GM21576 (cell line): ENCODE data around the gene MDM1.

ENCODE experiments used
- ATAC-seq: cut with Tn5 transposase; IDR thresholded peaks from one replicate; pipeline ENCODE4 v1.9.1; 2021; ENCODE audit warnings: mild to moderate bottlenecking, moderate library complexity; ENCODE audit not compliant: unreplicated experiment

MDM1 gene

DNA sequence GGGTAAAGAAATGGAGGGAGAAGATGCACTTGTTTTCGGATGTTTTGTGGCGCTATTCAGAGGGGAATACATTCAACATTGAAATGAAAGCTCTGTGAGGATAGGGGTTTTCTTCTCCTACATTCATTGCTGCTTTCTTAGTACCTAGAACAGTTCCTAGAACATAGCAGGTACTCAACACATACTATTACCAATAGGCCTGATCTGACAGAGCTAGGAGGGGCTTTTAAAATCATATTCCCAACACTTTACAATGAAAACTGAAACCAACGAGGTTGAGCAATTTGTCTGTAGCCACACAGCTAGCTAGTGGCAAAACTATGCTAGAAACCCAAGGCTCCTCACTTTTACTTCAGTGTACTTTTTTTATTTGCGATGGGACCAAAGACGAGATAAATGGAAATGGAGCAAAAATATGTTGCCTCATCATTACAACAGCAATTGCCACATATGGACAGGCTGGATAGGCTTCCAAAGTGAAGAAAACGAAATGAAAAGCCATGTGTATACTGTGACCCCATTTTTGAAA, 55.7 kb downstream of the MDM1 start:
- ATAC-seq = no peak

DNA sequence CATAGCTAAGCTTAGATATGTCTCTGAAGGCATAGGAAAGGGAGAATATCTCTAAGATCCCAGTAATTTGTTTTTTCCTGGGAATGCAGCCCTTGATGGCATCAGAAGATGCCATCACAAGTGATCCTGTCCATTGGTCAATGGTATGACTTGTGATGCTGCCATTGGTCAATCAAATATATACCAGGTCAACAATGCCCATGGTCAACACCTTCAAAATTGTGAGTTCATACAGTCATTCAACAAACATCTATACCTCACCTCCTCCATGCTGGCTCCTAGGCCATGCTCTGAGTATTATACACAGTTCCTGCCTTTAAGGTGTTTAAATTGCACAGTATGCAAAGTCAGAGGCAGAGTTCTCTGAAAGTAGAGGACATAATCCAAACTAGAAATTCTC, 59.4 kb downstream of the MDM1 start:
- no peak for ATAC-seq

DNA sequence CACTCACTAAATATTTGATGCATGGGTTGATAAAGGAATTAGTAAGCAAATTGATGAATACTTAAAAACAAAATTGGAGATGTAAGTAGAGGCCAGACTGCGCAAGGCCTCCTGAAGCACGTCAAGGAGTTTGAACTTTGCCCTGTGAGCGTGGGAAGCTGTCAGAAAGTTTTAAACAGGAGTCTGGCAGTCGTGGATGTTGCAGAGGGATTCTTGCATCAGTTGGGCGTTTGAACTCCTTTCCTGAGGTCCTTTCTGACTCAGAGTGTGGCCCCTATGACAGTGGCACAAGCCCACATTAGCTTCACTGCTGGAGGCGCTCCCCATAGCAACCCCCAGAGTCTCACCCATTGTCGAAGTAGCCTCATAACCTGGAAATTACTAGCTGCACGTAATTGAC, 60.8 kb downstream of the MDM1 start:
- no peak for ATAC-seq

DNA sequence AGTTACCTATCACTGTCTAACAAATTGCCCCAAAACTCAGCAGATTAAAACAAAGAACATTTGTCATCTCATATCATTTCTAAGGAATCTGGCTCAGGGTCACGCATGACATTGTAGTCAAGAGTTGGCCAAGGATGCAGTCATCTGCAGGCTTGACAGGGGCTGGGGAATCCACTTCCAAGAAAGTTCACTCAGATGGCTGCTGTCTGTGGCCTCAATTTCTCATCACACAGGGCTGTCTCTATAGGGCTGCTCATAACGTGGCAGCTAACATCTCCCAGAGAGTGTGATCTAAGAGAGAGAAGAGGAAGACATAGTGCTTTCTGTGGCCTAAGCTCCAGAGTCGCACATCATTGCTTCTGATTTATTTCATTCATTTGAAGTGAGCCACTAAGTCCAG, 61.8 kb downstream of the MDM1 start:
- ATAC-seq = no peak

DNA sequence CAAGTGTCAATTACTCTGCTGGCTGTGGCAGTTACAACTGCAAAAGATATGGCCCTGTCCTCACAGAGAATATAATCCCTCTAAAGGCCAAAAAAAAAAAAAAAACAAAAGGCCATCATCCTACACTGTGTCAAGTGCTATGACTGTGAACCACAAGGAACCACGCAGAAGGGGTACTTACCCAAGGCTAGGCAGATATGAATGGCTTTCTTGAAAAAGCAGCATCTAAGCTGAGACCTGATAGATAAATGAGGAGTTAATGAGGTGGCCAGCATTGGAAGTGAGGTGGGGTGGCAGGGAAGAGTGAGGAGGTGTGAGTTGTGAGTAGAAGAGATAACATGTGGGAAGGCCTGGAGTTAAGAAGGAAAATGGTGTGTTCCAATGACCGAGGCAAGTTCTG, 62.4 kb downstream of the MDM1 start:
- no peak for ATAC-seq

DNA sequence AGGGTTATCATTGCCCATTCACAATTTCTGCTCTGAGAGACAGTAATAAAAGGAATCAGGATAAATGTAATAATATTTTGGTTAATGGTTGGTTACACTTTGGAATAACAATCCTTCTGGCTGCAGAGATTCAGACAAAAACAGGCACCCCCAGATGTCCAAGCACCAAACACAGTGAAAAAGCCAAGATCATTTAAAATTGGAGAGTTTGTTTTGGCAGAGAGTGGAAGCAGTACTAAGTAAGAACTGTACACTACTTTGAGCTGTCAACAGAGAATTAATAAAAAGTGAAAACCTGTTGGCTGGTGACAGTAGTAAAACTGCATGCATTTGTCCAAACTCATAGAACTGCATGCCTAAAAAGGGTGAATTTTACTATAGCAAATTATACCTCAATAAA, 63.2 kb downstream of the MDM1 start:
- ATAC-seq = no peak

DNA sequence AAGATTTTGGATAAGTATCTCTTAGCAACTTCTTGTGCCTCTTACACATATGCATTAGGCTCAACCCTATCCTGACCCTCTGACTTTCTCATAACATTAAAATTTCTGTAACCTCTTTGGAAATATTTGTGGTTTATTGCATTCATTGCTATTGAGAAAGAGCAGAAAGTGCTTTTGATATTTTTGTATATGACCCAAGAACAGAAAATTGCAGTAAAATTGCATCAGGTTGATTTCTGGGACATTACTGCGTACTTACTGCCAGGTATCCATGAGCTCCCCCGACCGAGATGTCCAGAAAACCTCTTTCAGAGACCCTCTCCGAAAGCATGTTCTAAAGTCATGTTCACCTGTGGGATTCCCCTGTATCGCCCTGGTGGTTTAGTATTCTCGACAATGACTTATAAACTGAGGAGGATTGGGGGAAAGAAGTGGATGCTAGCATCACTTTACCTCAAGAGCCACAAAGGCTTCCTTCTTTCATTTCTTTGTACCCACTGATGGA, 64.2 kb downstream of the MDM1 start:
- ATAC-seq = no peak

DNA sequence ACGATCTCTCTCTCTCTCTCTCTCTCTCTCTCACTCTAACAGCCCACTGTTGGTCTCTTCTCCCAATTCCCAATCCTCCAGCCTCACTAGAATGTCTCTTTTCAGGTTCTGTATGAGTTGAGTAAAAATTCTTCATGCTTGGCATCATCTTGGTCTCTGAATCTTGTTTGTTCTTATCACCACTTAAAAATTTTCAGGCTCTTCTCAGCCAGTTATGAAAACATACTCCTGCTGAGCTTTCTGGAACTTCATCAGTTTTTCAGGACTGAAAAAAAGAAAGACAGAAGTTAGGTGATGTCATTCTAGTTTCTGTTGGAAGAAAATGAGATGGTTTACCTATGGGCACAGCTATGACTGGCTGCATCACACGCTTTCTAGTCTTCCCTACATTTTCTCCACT, 67.3 kb downstream of the MDM1 start:
- ATAC-seq = no peak

DNA sequence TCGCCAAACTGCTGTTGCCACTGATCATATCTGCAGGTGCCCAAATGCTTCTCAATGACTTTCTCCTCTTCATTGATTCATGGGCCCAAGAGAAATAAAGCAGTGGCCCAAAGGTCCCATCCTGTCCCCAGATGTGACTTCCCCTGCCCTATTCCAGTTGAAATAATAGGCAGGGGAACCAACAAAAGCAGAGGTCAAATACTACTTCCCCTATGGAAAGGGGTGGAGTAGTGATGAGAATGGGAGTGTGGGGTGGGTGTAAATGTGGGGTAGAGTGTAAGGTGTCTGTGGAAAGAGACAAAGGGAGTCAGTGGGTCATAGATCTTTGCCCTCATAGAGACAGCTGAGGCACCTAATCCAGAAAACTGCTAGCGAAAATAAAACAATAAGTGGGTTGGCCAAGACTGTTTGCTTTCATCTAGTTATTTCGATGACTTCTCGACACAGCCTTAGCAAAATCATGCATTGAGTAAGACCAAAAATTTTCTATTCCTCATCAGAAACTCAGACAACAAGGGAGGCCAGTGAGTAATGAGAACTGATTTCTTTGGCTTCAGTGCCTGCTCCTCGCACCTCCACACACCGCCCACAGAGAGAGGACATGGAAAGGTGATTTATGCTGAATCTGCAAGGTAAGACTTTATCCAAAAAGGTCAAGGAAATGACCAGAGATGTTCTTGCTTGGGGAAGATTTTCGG, 67.9 kb downstream of the MDM1 start:
- no peak for ATAC-seq

DNA sequence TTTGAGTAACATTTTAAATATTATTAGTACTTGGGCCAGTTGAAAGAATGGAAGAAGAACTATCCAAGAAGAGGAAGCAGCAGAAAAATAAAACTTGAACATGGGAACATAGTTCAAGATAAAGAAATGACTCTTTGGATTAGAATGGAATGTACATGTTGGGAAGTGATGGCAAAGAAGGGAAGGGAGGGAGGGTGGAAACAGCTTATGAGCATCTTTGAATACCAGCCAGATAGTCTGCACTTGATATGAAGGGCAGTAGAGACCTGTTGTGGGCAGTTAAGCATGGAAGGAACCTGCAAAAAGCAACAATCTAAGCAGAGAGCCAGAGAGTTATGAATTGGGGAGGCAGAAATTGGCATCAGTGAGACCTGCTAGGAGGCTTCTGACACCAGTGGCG, 68.8 kb downstream of the MDM1 start:
- ATAC-seq = no peak

DNA sequence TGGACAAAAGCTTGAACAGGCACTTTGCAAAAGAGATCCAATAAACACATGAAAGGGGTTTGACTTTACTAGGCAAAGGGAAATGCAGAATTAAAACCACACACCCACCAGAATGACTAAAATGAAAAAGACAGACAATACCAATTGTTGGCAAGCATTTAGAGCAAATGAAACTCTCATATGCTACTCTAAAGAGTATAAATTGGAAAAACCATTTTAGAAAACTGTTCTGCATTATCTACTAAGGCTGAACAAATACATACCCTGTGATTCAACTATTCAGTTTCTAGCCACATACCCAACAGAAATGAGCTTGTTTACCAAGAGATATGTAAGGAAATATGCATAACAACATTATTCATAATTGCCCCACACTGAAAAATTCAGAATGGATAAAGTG, 70.3 kb downstream of the MDM1 start:
- no peak for ATAC-seq

DNA sequence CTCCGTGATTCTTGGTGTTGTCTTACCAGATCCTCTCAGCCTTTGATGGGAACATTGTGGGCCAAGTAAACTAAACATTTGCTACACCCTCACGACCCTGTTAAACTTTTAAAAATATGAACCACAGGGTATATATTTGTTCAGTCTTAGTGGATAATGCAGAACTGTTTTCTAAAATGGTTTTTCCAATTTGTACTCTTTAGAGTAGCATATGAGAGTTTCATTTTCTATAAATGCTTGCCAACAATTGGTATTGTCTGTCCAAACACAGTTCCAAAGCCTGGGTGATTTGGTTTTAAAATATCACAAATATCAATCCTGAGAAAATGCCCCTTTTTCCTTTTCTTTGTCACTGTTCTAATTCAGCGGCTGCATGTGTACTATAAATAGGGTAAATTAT, 72.0 kb downstream of the MDM1 start:
- ATAC-seq = no peak

DNA sequence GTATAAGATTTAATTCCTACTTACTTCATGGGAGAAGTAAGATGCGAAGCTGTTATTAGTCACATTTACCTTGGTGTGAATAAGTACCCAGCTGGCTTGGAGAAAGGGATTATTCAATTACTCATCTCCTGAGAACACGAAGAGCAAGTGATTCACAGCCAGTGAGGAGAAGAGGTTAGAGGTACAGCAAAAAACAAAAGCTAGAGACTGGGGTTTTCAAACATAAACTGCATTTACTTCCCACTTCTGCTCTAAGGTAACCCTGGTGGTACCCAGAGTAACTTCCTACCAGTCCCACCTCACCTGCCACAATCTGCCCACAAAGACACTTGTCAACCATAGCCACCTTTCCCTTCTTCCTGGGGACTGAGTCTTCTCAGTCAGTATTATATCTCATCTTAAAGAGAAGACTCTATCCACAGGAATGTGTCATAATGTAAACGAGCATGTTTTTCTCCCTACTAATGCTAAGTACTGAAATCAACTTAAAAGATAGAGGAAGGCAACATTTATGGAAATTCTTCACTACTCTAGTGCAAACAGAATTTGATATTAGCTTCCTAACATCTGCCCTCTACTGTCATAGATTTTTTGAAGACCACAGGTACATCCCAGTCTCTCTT, 72.7 kb downstream of the MDM1 start:
- ATAC-seq = no peak

DNA sequence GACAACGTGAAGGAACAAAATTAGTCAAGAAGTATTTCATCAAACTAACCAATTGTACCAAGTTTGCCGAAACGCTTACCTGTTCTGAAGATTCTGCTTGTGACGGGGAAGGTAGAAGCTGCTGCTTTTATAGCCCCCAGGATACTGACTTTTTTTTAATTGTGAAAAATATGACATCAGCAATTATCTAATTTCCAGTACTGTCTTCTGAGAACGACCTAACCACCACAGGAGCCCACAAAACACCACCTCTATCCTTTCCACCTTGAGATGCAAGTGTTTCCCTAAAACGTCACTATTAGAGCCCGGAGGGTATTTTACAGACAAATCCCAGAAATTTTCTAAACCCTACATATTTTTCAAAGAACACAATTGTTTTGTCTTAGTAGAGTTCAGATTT, 78.7 kb downstream of the MDM1 start, which contains the start of gene IL22:
IL22 (minus strand) TSS at position 101 of the 400 bp plus-strand sequence. CDS start 156 bp downstream, outside the sequence.
- no peak for ATAC-seq

DNA sequence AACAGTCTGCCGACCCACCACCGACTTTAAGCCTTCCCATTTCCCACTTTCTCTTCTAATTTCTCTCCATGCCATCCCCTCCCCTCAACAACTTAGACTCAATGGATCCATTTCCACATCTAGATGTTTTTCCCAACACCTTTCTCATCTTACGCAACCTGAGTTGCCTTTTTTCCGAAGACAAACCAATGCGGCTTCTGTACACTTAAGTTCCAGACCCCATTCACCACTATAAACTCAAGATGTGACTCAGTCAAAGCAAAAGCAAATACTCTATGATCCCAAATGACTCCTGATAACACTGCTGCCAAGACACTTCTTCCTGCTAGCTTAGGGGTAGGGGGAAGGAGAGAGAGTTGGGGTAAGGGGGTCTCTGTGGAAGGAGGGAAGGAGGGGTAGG, 80.1 kb downstream of the MDM1 start:
- no peak for ATAC-seq

DNA sequence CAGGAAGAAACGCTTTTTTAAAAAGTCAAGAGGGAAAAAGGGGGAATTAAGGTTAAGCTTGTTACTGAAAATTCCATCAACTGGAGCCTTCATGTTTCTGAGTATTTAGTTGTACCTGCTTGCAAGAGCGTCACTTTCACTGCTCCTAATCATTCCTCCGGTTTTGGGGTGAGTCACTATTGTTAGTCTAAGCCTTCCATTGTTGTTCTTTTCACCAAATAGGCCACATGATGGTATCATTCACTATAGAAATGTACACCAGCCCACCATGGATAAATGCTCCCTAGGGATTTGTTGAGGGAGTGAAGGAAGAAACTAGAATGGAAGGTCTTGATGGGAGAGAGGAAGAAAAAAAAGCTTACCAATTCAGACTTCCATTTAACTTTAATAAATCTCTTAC, 81.7 kb downstream of the MDM1 start:
- no peak for ATAC-seq

DNA sequence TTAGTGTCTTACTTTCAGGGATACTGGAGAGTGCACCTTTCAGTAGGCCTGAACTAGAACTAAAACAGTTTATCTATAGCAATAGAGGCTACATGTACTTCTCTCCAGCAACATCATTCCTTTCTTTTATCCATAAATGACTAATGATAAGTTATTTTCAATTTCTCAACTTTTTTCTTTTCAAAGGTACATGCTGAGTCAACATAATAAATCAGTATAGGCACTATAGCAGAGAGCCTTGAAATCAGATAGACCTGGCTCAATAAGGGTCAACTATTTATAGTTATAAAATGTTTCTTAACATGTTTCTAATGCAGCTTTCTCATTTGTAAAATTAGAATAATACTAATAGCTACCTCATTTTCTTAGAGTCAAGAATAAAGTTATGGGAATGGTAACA, 84.4 kb downstream of the MDM1 start:
- no peak for ATAC-seq

DNA sequence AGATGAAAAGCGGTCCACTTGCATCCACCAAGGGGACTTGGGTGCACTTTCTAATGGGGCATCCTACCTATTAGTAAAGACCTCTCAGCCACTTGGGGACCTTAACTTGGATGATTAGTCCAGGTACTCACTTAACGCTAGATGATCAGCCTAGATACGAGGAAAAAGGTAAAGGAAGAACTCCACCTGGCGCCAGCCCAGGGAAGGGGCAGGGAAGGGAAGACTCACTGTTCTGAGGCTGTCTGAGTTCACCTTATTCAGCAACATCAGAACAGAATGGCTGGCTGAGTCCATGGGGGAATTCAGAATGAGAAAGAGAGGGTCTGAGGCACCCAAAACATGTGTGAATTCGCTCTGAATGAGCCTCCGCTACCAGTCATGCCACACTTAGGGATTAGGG, 85.8 kb downstream of the MDM1 start:
- no peak for ATAC-seq

DNA sequence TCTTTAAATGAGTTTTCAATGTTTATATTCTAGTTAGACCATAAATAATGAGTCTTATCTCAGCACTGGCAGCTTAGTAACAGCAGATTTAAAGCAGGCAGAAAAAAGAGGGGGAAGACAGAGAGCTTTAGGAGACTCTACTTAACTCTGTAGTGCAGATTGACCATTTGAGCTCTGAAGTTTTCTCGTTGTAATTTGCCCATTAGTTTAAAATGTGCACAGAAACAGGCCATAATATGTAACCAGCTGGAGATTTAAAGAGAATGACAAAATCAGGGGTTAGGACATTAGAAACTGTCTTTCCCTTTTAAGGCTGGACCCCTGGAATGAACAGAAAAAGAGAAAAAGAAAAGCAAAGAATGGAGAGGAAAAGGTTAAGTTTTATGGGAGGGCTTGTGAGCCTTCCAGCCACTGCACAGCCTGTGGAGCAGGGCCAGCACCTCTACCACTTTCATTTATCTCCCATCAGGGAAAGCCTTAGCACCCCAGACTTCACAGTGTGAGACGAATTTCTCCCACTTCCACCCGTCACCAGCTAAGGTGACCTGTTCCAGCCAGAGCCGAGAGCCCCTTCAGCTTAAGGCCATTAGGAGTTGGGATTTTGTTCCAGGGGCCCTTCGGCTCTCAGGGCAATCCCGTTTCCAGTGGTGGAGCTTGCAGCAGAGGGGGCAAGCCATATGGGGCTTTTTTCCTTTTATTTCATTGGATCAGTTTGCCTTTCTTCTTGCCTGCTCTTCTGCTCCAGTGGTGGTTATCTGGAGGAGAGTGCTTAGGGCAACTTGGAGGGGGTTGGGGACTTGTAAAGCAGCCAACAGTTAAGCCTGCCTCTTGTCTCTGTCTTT, 86.8 kb downstream of the MDM1 start:
- no peak for ATAC-seq
